HEK293 (cell line): Measurements from ENCODE around the gene YARS1.

Experiments
- CTCF ChIP-seq: fragments of 450-650 bp; formaldehyde crosslinking; IDR thresholded peaks from 2 replicates; pipeline ENCODE4 v1.5.1; 2016; ENCODE audit warnings: missing biosample characterization, missing genetic modification characterization
- HOXD13 ChIP-seq: sonication (generic); formaldehyde crosslinking; IDR thresholded peaks from 2 replicates; pipeline ENCODE4 v1.8.0; 2022; ENCODE audit warnings: missing genetic modification reagents, borderline replicate concordance
- MZF1 ChIP-seq: fragments of 450-650 bp; formaldehyde crosslinking; IDR thresholded peaks from 2 replicates; pipeline ENCODE4 v1.5.1; 2017; ENCODE audit warnings: missing biosample characterization, missing genetic modification characterization, borderline replicate concordance
- PRDM10 ChIP-seq: fragments of 450-650 bp; formaldehyde crosslinking; IDR thresholded peaks from 2 replicates; pipeline ENCODE4 v1.5.1; 2016; ENCODE audit warnings: missing biosample characterization, missing genetic modification characterization
- RBAK ChIP-seq: fragments of 450-650 bp; formaldehyde crosslinking; IDR thresholded peaks from 2 replicates; pipeline ENCODE4 v1.5.1; 2016; ENCODE audit warnings: missing biosample characterization, missing genetic modification characterization
- ZNF114 ChIP-seq: fragments of 450-650 bp; formaldehyde crosslinking; IDR thresholded peaks from 2 replicates; pipeline ENCODE4 v1.5.0; 2017; ENCODE audit warnings: missing biosample characterization, missing genetic modification characterization
- ZNF19 ChIP-seq: fragments of 450-650 bp; formaldehyde crosslinking; IDR thresholded peaks from 2 replicates; pipeline ENCODE4; 2016; ENCODE audit warnings: missing biosample characterization, missing genetic modification characterization, low read depth
- ZNF211 ChIP-seq: fragments of 450-650 bp; formaldehyde crosslinking; IDR thresholded peaks from 2 replicates; pipeline ENCODE4 v1.5.1; 2016; ENCODE audit warnings: low read depth, missing biosample characterization, missing genetic modification characterization
- ZNF23 ChIP-seq: fragments of 450-650 bp; formaldehyde crosslinking; IDR thresholded peaks from 2 replicates; pipeline ENCODE4 v1.5.1; 2016; ENCODE audit warnings: missing biosample characterization, missing genetic modification characterization, borderline replicate concordance
- ZNF239 ChIP-seq: fragments of 450-650 bp; formaldehyde crosslinking; IDR thresholded peaks from 2 replicates; pipeline ENCODE4 v1.5.1; 2016; ENCODE audit warnings: missing biosample characterization, missing genetic modification characterization
- ZNF248 ChIP-seq: fragments of 450-650 bp; formaldehyde crosslinking; IDR thresholded peaks from 2 replicates; pipeline ENCODE4 v1.5.1; 2017; ENCODE audit warnings: missing biosample characterization, missing genetic modification characterization
- ZNF501 ChIP-seq: fragments of 450-650 bp; formaldehyde crosslinking; IDR thresholded peaks from 2 replicates; pipeline ENCODE4 v1.5.1; 2016; ENCODE audit warnings: missing biosample characterization, missing genetic modification characterization
- ZNF514 ChIP-seq: fragments of 450-650 bp; formaldehyde crosslinking; IDR thresholded peaks from 2 replicates; pipeline ENCODE4 v1.5.1; 2016; ENCODE audit warnings: missing biosample characterization, missing genetic modification characterization

- no peak for TF ChIP-seq ZNF501
- no peak for TF ChIP-seq ZNF211 (tag by site-specific recombination)
- TF ChIP-seq CTCF (tag by site-specific recombination) = no peak
- TF ChIP-seq ZNF19 (tag by site-specific recombination) = no peak
- TF ChIP-seq ZNF114 (tag by site-specific recombination) = no peak
- no peak for TF ChIP-seq ZNF514 (tag by site-specific recombination)
- no peak for TF ChIP-seq ZNF23 (tag by site-specific recombination)
- no peak for TF ChIP-seq PRDM10 (tag by site-specific recombination)
- TF ChIP-seq MZF1 = no peak
- TF ChIP-seq HOXD13 (CRISPR knock-in tag) = no peak
- TF ChIP-seq ZNF239 (tag by site-specific recombination) = no peak
- no peak for TF ChIP-seq ZNF248 (tag by site-specific recombination)
- no peak for TF ChIP-seq RBAK
Measured at GRCh38 chr1:32761936-32762335, 55.2 kb downstream of the YARS1 start.
